Endothelial cell of umbilical vein (primary cell): Measurements from ENCODE around the gene ALDH7A1. TPM values are rescaled to one million over a fixed set of nuclear protein-coding genes. Genes with fewer than 3 reads are reported as not detected.

Experiments
- BruUV-seq: library from RNA; stranded (reverse); fragments of 400-500 nt; replicated peaks from 2 replicates; lab custom pipeline; 2021; lab: Mats Ljungman, UMichigan
- CTCF ChIA-PET: fragments of 300-600, 350-600 bp; sonication (Branson Sonifier 250); formaldehyde crosslinking; loops from one replicate; lab custom pipeline; 2021; ENCODE audit warnings: antibody characterized with exemption, inconsistent platforms; lab: Charles Lee
- POLR2A ChIA-PET: fragments of 300-600, 350-600 bp; sonication (Branson Sonifier 250); formaldehyde crosslinking; loops from one replicate; lab custom pipeline; 2021; ENCODE audit warnings: antibody characterized with exemption, inconsistent platforms; lab: Charles Lee
- DNase-seq: peaks from one replicate; pipeline ENCODE4 v3.0.0-alpha.2; 2011; ENCODE audit warnings: low read depth, low spot score
- FAIRE-seq: peaks from 2 replicates; lab custom pipeline; 2011; peaks lifted over from hg19 to GRCh38; lab: Jason Lieb, UNC
- H2AFZ ChIP-seq: 2 replicates; pipeline ENCODE4 v1.6.0; 2012; ENCODE audit warnings: low read depth, low read length, control low read depth, inconsistent platforms
- H3K27ac ChIP-seq: 2 replicates; pipeline ENCODE4 v1.5.1; 2011; ENCODE audit warnings: low read depth, mild to moderate bottlenecking, control low read depth, low read length, moderate library complexity; ENCODE audit not compliant: insufficient read depth
- H3K27me3 ChIP-seq, 2 experiments: 2 replicates each; pipeline versions ENCODE4 v1.6.0 to v1.6.1; 2011; ENCODE audit warnings: low read length in 2 of 2, mixed read lengths in 1 of 2; ENCODE audit not compliant: control insufficient read depth in 2 of 2, insufficient read depth in 2 of 2
- H3K36me3 ChIP-seq, 2 experiments: 2 replicates in 1 of 2; 3 replicates in 1 of 2; pipeline ENCODE4 v1.5.1; 2011; ENCODE audit warnings: low read length in 2 of 2, mild to moderate bottlenecking in 1 of 2, moderate library complexity in 1 of 2; ENCODE audit not compliant: control insufficient read depth in 2 of 2, insufficient read depth in 2 of 2; ENCODE audit errors: extremely low read depth in 1 of 2
- H3K4me1 ChIP-seq: 3 replicates; pipeline ENCODE4 v1.5.1; 2011; ENCODE audit warnings: mild to moderate bottlenecking, low read length; ENCODE audit not compliant: control insufficient read depth, insufficient read depth; ENCODE audit errors: extremely low read depth
- H3K4me2 ChIP-seq: 2 replicates; pipeline ENCODE4 v1.6.1; 2011; ENCODE audit warnings: low read length, control low read depth, mixed read lengths; ENCODE audit not compliant: insufficient read depth
- H3K4me3 ChIP-seq, 3 experiments: fragments of 200-600 bp in 1 of 3; sonication (generic), shearing (Covaris generic) in 1 of 3; replicated peaks in 1 of 3; 2 replicates each; pipeline ENCODE4 v1.5.1; 2011 to 2016; ENCODE audit warnings: control low read depth in 3 of 3, low read length in 3 of 3, mild to moderate bottlenecking in 2 of 3, inconsistent platforms in 1 of 3, low read depth in 1 of 3, moderate library complexity in 1 of 3; ENCODE audit not compliant: insufficient read depth in 1 of 3
- H3K79me2 ChIP-seq: 2 replicates; pipeline ENCODE4 v1.6.0; 2012; ENCODE audit warnings: low read length, inconsistent platforms; ENCODE audit not compliant: control insufficient read depth, insufficient read depth
- H3K9ac ChIP-seq: replicated peaks from 2 replicates; pipeline ENCODE3; 2011; ENCODE audit warnings: low read length, control low read depth; ENCODE audit not compliant: insufficient read depth; ENCODE audit errors: extremely low read depth
- H3K9me1 ChIP-seq: replicated peaks from 3 replicates; pipeline ENCODE4 v1.6.0; 2011; ENCODE audit warnings: mild to moderate bottlenecking, low read length; ENCODE audit not compliant: control insufficient read depth, insufficient read depth; ENCODE audit errors: extremely low read depth
- H3K9me3 ChIP-seq: replicated peaks from 2 replicates; pipeline ENCODE4 v1.5.1; 2012; ENCODE audit warnings: low read length, inconsistent platforms; ENCODE audit not compliant: control insufficient read depth, insufficient read depth
- H4K20me1 ChIP-seq: replicated peaks from 2 replicates; pipeline ENCODE3; 2011; ENCODE audit warnings: mild to moderate bottlenecking, low read length; ENCODE audit not compliant: control insufficient read depth, insufficient read depth; ENCODE audit errors: extremely low read depth
- CTCF ChIP-seq, 2 donors: IDR thresholded peaks; 1 replicate in 1 of 2; 2 replicates in 1 of 2; pipeline ENCODE4 v1.5.1; 2011; ENCODE audit warnings: low read length in 2 of 2, mild to moderate bottlenecking in 2 of 2, moderate library complexity in 2 of 2, control low read depth in 1 of 2, inconsistent platforms in 1 of 2, low read depth in 1 of 2; ENCODE audit not compliant: insufficient read depth in 1 of 2; ENCODE audit errors: extremely low read depth in 1 of 2
- EZH2 ChIP-seq: IDR thresholded peaks from 2 replicates; pipeline ENCODE4 v1.6.1; 2012; ENCODE audit warnings: borderline replicate concordance, low read depth, mild to moderate bottlenecking, moderate library complexity, low read length, inconsistent platforms; ENCODE audit not compliant: severe bottlenecking
- FOS ChIP-seq: IDR thresholded peaks from 2 replicates; pipeline ENCODE4 v1.6.1; 2011; ENCODE audit warnings: mild to moderate bottlenecking, low read length, moderate library complexity, borderline replicate concordance; ENCODE audit not compliant: insufficient read depth
- GATA2 ChIP-seq: IDR thresholded peaks from 2 replicates; pipeline ENCODE4 v1.7.0; 2011; ENCODE audit warnings: low read depth, mild to moderate bottlenecking, moderate library complexity, mixed read lengths, low read length; ENCODE audit not compliant: insufficient read length, insufficient read depth
- JUN ChIP-seq: IDR thresholded peaks from 2 replicates; pipeline ENCODE4 v1.6.1; 2011; ENCODE audit warnings: borderline replicate concordance, low read depth; ENCODE audit not compliant: insufficient read length, insufficient read depth
- MYC ChIP-seq: IDR thresholded peaks from one replicate; pipeline ENCODE4 v1.6.1; 2011; ENCODE audit warnings: mild to moderate bottlenecking, low read depth, low read length
- POLR2A ChIP-seq: IDR thresholded peaks from 2 replicates; pipeline ENCODE4 v1.6.1; 2012; ENCODE audit warnings: low read depth, mild to moderate bottlenecking, control low read depth, low read length
- POLR2AphosphoS5 ChIP-seq: IDR thresholded peaks from 2 replicates; pipeline ENCODE4 v1.6.1; 2012; ENCODE audit warnings: low read depth, mild to moderate bottlenecking, control low read depth, low read length, moderate library complexity; ENCODE audit not compliant: insufficient read depth
- dilution Hi-C: fragments of 300-500 bp; cut with MboI; formaldehyde crosslinking; loops from one replicate; pipeline ENCODE4 v1.15.0; 2019; ENCODE audit warnings: low sequenced_read_pairs; ENCODE audit not compliant: extremely low pct_ligation_motif_present
- intact Hi-C: fragments of 100-400 bp; cut with micrococcal nuclease; formaldehyde crosslinking; loops from one replicate; pipeline ENCODE4 v1.10.0; 2022
- polyA plus RNA-seq, 4 experiments: library from polyadenylated mRNA; depleted of rRNA in 3 of 4; stranded (reverse) in 3 of 4; unstranded in 1 of 4; fragments of >200 nt; gene quantifications; 2 replicates each; pipeline versions ENCODE4 v1.2.1 to v1.2.3, GENCODE V29; 2011 to 2012; ENCODE audit warnings: missing spikeins in 1 of 4
- total RNA-seq: library from RNA; stranded (reverse); gene quantifications from 2 replicates; pipeline ENCODE4 v1.2.3, GENCODE V29; 2021
- TF ChIP-seq, protein P1 (sequence below): IDR thresholded peaks from 2 replicates; pipeline ENCODE4 v1.6.1; 2011; ENCODE audit not compliant: insufficient read depth, insufficient read length

Gene ALDH7A1
- total and polyA plus RNA-seq, 2 donors (not counting 3 experiments of a cell fraction or from before 2014, with no cell fraction given) = 43.6 to 103 TPM

DNA sequence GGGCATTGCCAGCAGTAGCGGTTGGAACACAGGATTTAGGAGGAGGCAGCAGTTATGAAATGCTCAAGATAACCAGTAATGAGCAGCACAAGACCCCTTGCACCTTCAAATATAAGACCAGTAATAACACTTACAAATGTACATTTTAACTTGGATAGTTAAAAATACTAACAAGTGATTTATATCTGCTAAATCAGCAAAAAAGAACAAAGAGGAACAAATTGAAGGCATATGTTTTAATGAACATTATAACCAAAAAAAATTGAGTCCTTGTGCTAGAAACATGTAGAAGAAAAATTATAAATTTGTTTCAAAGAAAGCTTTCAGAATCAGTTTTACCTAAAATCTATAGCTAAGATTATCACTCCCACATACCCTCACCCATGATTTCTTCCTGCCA, 52.0 kb downstream of the ALDH7A1 start:
- Histone ChIP-seq H3K36me3 (peaks cover 0 to 13% of the 10 kb centered on the region in 2 experiments), H3K9ac (no peak overlapping the region), H3K9me1 (no peaks in the 10 kb centered on the region), H3K79me2 (no peaks in the 10 kb centered on the region), H4K20me1 (no peaks in the 10 kb centered on the region), H3K9me3 (no peaks in the 10 kb centered on the region), H3K27me3 (no peaks in the 10 kb centered on the region), H3K4me3 (no peak overlapping the region), H3K4me1 (no peaks in the 10 kb centered on the region), H3K4me2 (no peak overlapping the region), H2AFZ (no peak overlapping the region), H3K27ac (no peak overlapping the region)
- BruUV-seq = no TSS peak
- FAIRE-seq = no peak
- TF ChIP-seq GATA2 (no peak), FOS (no peak), MYC (no peak), CTCF (IDR thresholded peaks at IDR 0.05; ENCODE audit: extremely low read depth in 1 of 2, insufficient read depth in 1 of 2, low read depth in 1 of 2, low read length in 2 of 2) (no peak), POLR2AphosphoS5 (no peak), EZH2 (no peak), POLR2A (no peak), JUN (no peak)
- TF ChIP-seq, protein P1, sequence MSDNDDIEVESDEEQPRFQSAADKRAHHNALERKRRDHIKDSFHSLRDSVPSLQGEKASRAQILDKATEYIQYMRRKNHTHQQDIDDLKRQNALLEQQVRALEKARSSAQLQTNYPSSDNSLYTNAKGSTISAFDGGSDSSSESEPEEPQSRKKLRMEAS = no peak
- CTCF ChIA-PET = interaction anchor here (0.7 to 7.6 kb wide), 15 partner anchors 12 to 1586 kb away, joined by 3 to 128 read pairs (median 4); partner anchors contain the start of genes ALDH7A1 and PHAX
- no peak for DNase-seq
- dilution Hi-C loops = loop anchor here (25.0 kb wide), 1 partner anchor 206 kb away; no protein-coding TSS in a partner anchor
- POLR2A ChIA-PET = no interaction called here
- intact Hi-C loops = no loop called here
